OCI-LY3 (cell line): Measurements from ENCODE around the gene TOMM40L.

Experiments
- H2AFZ ChIP-seq: fragments of 200-600, 300-600 bp; shearing (Covaris generic); 2 replicates; pipeline ENCODE4 v1.6.0; 2014; ENCODE audit warnings: antibody characterized with exemption, low read depth, low read length
- H3K27ac ChIP-seq: fragments of 200-600, 300-600 bp; sonication (generic); 2 replicates; pipeline ENCODE4 v1.5.1; 2014; ENCODE audit warnings: mild to moderate bottlenecking, low read length, moderate library complexity, mixed read lengths
- H3K27me3 ChIP-seq: fragments of 200-600, 300-600 bp; sonication (generic); 2 replicates; pipeline ENCODE4 v1.6.1; 2014; ENCODE audit warnings: low read depth, low read length, mixed read lengths
- H3K36me3 ChIP-seq: fragments of 200-600, 300-600 bp; sonication (generic); replicated peaks from 2 replicates; pipeline ENCODE3; 2014; ENCODE audit warnings: low read depth, low read length, mixed read lengths
- H3K4me1 ChIP-seq: fragments of 300-600, 200-600 bp; sonication (generic); 2 replicates; pipeline ENCODE4 v1.6.1; 2014; ENCODE audit warnings: low read length, mixed read lengths
- H3K4me2 ChIP-seq: fragments of 200-600, 300-600 bp; sonication (generic); 2 replicates; pipeline ENCODE4 v1.6.1; 2014; ENCODE audit warnings: low read length, mixed read lengths
- H3K4me3 ChIP-seq: fragments of 300-600, 200-600 bp; sonication (generic); 2 replicates; pipeline ENCODE4 v1.5.1; 2014; ENCODE audit warnings: antibody characterized with exemption, mild to moderate bottlenecking, low read length, moderate library complexity
- H3K79me2 ChIP-seq: fragments of 300-600, 200-600 bp; shearing (Covaris generic); 2 replicates; pipeline ENCODE4 v1.6.1; 2014; ENCODE audit warnings: mild to moderate bottlenecking, low read length, mixed read lengths
- H3K9ac ChIP-seq: fragments of 300-600, 200-600 bp; shearing (Covaris generic); 2 replicates; pipeline ENCODE4 v1.6.0; 2014; ENCODE audit warnings: mild to moderate bottlenecking, low read length, moderate library complexity
- H3K9me3 ChIP-seq: fragments of 200-600, 300-600 bp; shearing (Covaris generic); 2 replicates; pipeline ENCODE4 v1.6.1; 2014; ENCODE audit warnings: low read length, mixed read lengths; ENCODE audit not compliant: insufficient read depth
- H4K20me1 ChIP-seq: fragments of 200-600, 300-600 bp; sonication (generic); 2 replicates; pipeline ENCODE4 v1.6.1; 2016; ENCODE audit warnings: low read length, mixed read lengths; ENCODE audit not compliant: insufficient read depth
- CTCF ChIP-seq: fragments of 200-600, 300-600 bp; sonication (generic); IDR thresholded peaks from 2 replicates; pipeline ENCODE4 v1.5.1; 2014; ENCODE audit warnings: antibody characterized with exemption, low read length, low read depth
- EZH2phosphoT487 ChIP-seq: fragments of 200-600 bp; shearing (Covaris generic); IDR thresholded peaks from 2 replicates; pipeline ENCODE4 v1.6.1; 2018; ENCODE audit warnings: antibody characterized with exemption, mixed run types, low read depth

Gene TOMM40L

DNA sequence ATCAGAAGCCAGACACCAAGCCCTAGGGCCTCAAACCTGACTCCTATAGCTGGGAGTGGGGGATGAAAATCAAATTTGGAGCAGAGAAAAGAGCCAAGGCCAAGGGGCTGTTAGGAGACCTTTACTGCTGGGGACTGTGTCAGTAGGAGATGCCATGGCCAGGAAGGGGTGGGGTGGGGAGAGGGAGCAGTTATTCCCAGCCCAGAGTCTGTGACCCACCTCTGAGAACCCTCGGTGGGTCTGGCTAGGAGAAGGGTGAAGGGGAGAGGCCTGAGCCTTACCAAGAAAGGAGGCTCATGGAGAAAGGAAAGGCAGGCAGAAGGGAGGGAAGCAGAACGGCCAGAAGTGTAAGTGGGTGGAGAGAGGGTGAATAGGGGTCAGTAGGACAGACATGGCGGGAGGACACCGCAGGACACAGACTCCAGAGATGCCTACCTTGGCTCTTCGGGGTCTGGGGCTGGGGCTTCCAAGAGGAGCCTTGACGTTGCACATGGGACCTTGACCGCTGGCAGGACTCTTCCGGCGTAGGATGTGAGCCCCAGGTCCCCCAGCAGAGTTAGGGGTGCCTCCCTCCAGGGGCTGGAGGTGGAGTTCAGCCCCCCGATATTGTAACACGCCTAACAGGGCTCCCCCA lies 28.2 kb upstream of the TOMM40L start:
- H3K9ac ChIP-seq = no peak overlapping the region
- no peak for TF ChIP-seq EZH2phosphoT487
- TF ChIP-seq CTCF = no peak
- H3K9me3 ChIP-seq = no peaks in the 10 kb centered on the region
- no peak overlapping the region for H3K4me3 ChIP-seq
- peaks cover 5% of the 10 kb centered on the region for H3K79me2 ChIP-seq
- H3K4me2 ChIP-seq = no peak overlapping the region
- no peaks in the 10 kb centered on the region for H4K20me1 ChIP-seq
- no peaks in the 10 kb centered on the region for H3K36me3 ChIP-seq
- no peak overlapping the region for H2AFZ ChIP-seq
- no peaks in the 10 kb centered on the region for H3K27me3 ChIP-seq
- H3K27ac ChIP-seq = no peak overlapping the region
- H3K4me1 ChIP-seq = peaks cover 43% of the 10 kb centered on the region

DNA sequence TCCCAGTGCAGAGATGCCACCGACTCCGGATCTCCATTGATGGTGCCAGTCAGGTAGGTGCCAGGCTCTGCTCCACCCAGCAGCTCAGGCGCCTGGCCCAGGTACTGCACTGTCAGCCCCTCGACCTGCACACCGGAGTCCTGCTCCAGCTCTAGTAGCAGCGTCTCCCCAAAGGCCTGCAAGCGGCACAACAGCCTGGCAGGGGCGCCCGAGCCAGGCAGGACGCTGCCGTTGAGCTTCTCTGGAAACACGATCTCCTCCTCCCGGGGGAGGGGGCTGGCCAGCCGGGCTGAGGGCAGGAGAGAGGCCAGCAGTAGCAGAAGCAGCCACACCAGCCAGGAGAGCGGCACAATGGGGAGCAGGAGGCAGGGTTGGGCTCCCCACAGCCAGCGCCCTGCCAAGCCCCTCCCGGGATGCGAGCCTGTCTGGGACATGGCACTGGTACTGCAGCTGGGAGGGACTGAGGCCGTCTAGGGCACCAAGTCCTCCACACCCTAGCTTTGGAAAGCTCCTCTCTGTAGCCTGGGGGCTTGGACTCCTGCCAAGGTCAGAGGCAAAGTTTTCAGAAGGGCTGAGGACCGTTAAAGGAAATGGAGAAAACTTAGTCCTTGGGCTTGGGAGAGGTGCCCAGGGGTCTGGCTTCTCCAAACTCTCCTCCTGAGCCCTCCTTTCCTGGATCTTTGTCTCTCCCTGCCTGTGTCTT lies 27.5 kb upstream of the TOMM40L start:
- no peak overlapping the region for H3K9ac ChIP-seq
- no peaks in the 10 kb centered on the region for H4K20me1 ChIP-seq
- no peaks in the 10 kb centered on the region for H3K36me3 ChIP-seq
- H3K4me2 ChIP-seq = no peak overlapping the region
- TF ChIP-seq EZH2phosphoT487 (no peak), CTCF (no peak)
- no peak overlapping the region for H2AFZ ChIP-seq
- no peak overlapping the region for H3K4me3 ChIP-seq
- peaks cover 44% of the 10 kb centered on the region for H3K4me1 ChIP-seq
- peaks cover 11% of the 10 kb centered on the region for H3K79me2 ChIP-seq
- no peaks in the 10 kb centered on the region for H3K27me3 ChIP-seq
- H3K9me3 ChIP-seq = no peaks in the 10 kb centered on the region
- no peak overlapping the region for H3K27ac ChIP-seq

GRCh38 chr1:161198897-161199431 lies 26.9 kb upstream of the TOMM40L start, which contains the start of gene ADAMTS4:
Gene ADAMTS4, minus strand, starts transcription at chr1:161199054. Its CDS starts 427 bp downstream, at chr1:161198627.
- H3K27me3 ChIP-seq = no peaks in the 10 kb centered on the region
- no peaks in the 10 kb centered on the region for H4K20me1 ChIP-seq
- H3K36me3 ChIP-seq = peaks cover 3% of the 10 kb centered on the region
- H3K9ac ChIP-seq = no peak within 1 kb of the TSS
- H3K4me2 ChIP-seq = no peak within 1 kb of the TSS
- peaks cover 46% of the 10 kb centered on the region for H3K4me1 ChIP-seq
- no peak within 1 kb of the TSS for H3K27ac ChIP-seq
- TF ChIP-seq EZH2phosphoT487 (no peak), CTCF (no peak)
- H2AFZ ChIP-seq = no peak within 1 kb of the TSS
- H3K79me2 ChIP-seq = peaks cover 17% of the 10 kb centered on the region
- no peak within 1 kb of the TSS for H3K4me3 ChIP-seq
- no peaks in the 10 kb centered on the region for H3K9me3 ChIP-seq

DNA sequence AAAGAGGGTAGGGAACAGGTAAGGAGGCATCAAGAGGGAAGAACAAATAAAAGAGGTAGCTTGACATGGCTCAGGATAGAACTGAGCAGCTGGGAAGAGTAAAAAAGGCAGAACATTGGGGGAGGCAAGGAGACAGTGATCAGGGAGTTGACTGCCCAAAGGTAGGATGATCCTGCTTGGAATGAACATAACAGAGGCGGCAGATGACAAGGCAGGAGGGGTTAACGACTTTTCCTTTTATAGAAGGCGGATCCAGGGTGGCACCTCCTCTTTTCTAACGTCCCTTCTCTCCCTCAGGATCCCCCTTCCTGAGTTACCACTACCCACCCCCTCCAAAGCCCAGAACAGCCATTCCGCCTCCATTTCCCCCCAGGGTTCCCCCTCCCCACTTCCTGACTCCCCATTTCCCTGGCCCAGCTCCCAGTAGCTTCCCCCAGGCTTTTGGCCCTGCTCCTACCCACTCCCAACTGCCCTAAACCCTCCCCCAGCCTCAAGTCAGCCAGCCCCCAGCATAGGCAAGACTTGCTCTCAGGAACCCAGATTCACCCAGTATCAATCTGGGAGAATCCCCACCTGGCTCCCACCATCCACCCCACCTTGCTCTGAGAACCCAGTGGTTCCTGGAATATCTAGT lies 26.2 kb upstream of the TOMM40L start:
- Histone ChIP-seq H3K4me3 (no peak overlapping the region), H2AFZ (no peak overlapping the region), H3K4me2 (no peak overlapping the region), H3K4me1 (peaks cover 43% of the 10 kb centered on the region), H3K9ac (no peak overlapping the region), H3K9me3 (no peaks in the 10 kb centered on the region), H3K27me3 (no peaks in the 10 kb centered on the region), H4K20me1 (no peaks in the 10 kb centered on the region), H3K79me2 (peaks cover 20% of the 10 kb centered on the region), H3K36me3 (peaks cover 10% of the 10 kb centered on the region), H3K27ac (no peak overlapping the region)
- TF ChIP-seq CTCF (no peak), EZH2phosphoT487 (no peak)
